ENCODE measurements around the gene FLRT2.

DNA sequence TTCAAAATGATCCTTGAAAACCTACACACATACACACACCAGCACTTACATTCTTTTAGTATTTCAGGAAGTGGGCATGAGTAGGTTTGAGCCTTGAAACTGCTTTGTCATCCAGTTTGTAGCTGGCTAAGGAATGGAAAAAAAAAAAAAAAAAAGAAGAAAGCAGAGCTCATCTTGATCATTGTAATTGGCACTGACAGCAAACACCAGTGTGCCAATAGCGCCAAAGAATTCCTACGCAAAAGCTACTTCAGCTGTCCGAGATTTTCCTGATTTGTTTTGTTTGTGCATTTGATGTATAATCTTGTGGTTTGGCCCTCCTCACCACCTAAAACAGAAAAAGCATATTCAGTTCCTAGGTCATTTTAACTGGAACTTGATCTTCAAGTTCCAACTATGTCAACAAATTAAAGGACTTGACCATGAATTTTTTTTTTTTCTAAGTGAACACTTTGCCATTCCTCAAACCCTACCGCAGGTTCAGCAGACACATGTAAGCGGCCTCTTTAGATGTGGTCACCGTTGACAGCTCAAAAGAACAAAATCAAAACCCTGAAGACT lies 57.3 kb downstream of the FLRT2 start:
- TF ChIP-seq CTCF (optimal IDR thresholded peaks at IDR 0.05 in 1 of 3, IDR thresholded peaks at IDR 0.05 in 1 of 3, conservative IDR thresholded peaks at IDR 0.05 in 1 of 3; ENCODE audit: extremely low read depth in 1 of 3, insufficient read depth in 2 of 3, low read length in 3 of 3) (no peak), EZH2 (IDR thresholded peaks at IDR 0.05; ENCODE audit: low read length) (no peak)
